Measurements from ENCODE around the gene CDC14A.

CDC14A gene

DNA sequence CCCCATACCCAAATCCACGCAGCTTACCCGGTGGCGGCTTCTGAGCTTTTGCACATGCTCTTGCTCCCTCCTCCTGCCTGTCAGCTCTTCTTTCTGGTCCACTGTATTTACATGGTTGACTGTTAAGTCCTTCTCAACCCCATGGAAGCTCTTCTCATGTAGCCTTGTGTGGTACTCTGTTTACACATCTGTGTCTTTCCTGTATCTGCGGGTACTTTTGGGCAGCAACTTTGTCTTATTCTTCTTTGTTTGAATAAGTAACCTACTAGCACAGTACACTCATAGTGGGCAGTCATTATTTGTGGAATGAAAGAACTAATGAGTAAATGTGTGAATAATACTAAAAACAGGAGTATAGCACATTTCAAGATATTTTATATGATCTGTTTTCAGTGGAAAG is 97.2 kb downstream of the CDC14A start:
- DNase-seq (ENCODE audit: low read depth): no peak

- DNase-seq (ENCODE audit: low read depth): no peak
These were observed 100.3 kb downstream of the CDC14A start for GRCh38 chr1:100452641-100453040.

GRCh38 chr1:100455478-100456072 is 103.3 kb downstream of the CDC14A start:
- no peak for DNase-seq (ENCODE audit: low read depth)

DNA sequence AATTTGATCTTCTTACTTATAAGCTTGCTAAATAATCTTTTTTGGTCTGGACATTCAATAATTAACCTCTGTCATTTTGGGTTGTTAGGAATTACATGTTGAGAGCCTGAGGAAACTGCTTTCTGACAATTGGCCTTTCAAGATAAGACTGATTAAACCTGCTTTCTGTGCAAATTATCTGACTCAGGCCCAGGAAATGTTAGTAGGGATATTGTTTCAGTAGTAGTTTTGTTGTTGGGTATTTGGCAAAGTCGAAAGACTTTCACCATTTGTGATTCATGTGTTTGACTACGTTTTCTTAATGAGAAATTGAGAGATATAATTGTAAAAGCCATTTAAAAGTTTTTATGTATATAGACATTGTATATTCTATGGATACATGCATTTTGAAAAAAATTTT is 104.6 kb downstream of the CDC14A start:
- no peak for DNase-seq (ENCODE audit: low read depth)

DNA sequence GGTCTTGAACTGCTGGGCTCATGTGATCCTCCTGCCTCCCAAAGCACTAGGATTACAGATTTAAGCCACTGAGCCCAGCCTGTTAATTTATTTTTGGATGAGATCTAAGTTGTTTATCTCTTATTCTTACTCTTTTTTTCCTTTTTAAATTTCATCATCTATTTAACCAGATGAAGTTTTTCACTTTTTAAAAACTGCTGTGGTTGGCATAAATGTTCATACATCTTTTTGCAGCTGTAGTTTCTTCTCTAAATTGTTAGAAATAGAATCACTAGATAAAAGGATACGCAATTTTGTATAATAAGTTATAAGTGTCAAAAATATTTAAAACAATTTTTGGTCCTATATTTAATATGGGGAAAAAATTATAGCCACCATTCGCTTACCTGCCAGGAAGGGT is 105.4 kb downstream of the CDC14A start:
- DNase-seq (ENCODE audit: low read depth): no peak

GRCh38 chr1:100458661-100459357 is 106.5 kb downstream of the CDC14A start:
- no peak for DNase-seq (ENCODE audit: low read depth)

GRCh38 chr1:100459358-100460114 is 107.2 kb downstream of the CDC14A start:
- DNase-seq (ENCODE audit: low read depth): peak; percentile 55

DNA sequence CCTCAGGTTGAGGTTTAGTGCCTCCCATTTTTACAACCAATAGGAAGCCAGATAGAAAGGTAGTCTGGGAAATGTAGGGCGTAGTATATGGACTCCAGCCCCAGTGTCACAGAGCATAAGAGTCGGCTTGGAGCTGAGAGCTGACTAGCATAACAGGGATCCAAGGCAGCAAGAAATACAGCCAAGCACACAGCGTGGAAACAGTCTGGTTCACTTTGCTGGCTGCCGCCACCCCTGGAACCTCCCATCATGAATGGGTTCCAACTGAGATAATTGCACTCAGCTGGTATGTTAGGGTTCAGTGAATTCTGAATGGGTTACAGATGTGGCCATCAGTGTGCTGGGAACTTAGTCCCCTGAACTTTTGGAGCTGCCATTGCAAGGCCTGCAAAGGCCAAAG is 108.9 kb downstream of the CDC14A start:
- no peak for DNase-seq (ENCODE audit: low read depth)

GRCh38 chr1:100462326-100463025 is 110.2 kb downstream of the CDC14A start:
- DNase-seq (ENCODE audit: low read depth): no peak

DNA sequence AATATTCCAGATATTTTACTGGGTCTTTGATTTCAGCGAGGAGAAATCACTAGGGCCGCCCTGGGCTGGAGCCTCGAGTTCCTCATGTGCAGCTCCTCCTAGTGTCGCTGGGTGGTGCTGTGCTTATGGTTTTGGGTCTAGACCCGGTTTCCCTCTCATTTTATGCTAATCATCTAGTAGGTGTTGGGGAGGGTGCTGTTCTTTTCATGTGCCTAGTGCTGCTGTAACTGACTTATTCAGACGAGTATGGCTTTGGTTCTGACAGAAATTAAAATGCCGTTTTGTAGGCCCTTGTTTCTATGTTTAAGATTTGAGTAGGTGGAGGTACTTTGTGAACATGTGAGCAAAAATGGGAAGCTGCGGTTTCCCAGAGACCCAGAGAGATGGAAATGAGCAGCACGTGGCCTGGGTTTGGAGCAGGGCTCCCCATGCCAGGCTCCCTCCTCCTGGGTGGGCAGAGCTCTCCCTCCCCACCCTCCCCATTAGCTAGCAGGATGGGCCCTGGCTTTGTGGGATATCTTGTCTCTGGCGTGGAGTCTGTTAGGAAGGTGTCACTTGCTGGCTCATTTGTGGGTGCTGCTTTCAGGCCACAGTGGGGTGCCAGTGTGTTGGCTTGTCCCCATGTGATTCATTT is 111.6 kb downstream of the CDC14A start:
- peak; percentile 38 for DNase-seq (ENCODE audit: low read depth)

DNA sequence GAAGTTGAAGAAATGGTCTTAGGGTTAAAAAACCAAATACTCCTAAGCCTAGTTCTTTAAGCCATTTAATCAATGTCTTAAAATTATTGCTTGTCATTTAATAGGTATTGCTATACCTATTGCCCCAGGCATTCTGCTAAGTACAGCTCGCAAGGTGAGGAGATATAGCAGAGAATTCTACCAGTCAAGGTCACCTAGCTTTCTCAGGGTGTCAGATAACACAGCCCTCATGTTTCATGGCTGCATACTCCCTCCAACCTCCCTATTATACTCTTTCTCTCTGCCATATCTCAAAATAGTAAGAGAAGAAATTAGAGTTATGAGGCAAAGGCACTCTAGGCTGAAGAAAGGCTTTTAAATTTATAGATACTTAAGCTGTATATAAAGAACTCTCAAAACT is 117.3 kb downstream of the CDC14A start:
- no peak for DNase-seq (ENCODE audit: low read depth)

GRCh38 chr1:100474834-100475233 is 122.5 kb downstream of the CDC14A start:
- DNase-seq (ENCODE audit: low read depth): no peak

- no peak for DNase-seq (ENCODE audit: low read depth)
These were observed 124.5 kb downstream of the CDC14A start for GRCh38 chr1:100476735-100477290.

DNA sequence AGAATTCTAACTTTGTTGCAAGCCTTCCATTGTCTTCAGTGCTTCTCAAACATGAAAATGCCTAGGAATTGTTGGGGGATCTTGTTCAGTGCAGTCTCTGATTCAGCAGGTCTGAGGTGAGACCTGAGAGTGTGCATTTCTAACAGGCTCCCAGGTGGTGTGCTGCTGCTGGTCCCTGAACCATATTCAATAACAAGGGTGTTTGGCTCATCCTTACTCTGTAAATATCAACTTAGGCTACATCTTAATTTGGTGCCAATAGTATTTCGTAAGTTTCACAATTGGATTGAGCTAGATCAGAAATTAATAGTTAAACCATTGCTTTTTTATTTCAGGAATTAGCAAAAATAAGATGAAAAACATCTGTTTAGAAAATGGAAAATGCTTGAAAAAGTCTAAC is 126.5 kb downstream of the CDC14A start:
- no peak for DNase-seq (ENCODE audit: low read depth)

DNA sequence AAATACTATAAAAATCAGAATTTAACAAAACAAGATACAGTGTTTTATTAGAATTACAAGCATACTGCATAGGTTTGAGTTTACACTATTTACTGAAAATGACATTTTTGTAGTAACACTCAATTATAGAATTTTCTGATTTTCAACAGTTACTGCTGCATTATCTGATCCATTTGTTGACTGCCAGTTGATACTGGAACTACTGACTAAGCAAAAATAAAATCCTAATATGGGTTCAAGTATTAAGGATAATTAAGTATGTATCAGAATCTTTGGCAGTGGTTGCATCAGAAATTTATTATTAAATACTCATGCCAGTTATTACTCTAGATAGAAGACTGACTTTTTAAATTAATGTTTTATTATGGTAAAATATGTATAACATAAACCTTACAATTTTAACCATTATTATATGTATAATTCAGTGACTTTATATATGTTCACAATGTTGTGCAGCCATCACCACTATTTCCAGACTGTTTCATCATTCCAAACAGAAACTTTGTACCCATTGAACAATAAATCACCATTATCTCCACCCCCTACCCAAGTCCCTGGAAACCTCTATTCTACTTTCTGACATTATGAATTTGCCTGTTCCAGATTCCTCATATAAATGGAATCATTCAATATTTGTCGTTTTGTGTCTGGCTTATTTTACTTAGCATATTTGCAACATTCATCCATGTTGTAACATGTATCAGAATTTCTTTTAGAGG is 127.5 kb downstream of the CDC14A start:
- no peak for DNase-seq (ENCODE audit: low read depth)

- DNase-seq (ENCODE audit: low read depth): no peak
These were observed 129.0 kb downstream of the CDC14A start for GRCh38 chr1:100481303-100481702.

GRCh38 chr1:100482167-100482566 is 129.9 kb downstream of the CDC14A start:
- no peak for DNase-seq (ENCODE audit: low read depth)

GRCh38 chr1:100482748-100483147 is 130.4 kb downstream of the CDC14A start:
- no peak for DNase-seq (ENCODE audit: low read depth)

DNA sequence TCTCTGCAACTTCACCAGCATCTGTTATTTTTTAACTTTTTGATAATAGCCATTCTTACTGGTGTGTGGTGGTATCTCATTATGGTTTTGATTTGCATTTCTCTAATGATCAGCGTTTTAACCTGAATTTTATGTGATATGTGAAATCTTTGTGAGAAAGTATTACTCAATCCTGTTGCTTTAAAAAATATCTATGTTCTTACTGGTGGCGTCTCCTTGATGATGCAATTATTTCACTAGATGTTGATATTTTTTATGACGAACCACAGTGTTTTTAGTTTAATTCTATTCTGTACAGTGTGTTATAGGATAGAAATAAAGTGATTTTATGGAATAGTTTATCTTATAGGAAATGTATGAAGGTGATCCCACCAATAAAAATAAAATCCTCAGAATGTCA is 130.9 kb downstream of the CDC14A start:
- DNase-seq (ENCODE audit: low read depth): no peak

GRCh38 chr1:100485855-100486258 is 133.6 kb downstream of the CDC14A start:
- DNase-seq (ENCODE audit: low read depth): no peak

DNA sequence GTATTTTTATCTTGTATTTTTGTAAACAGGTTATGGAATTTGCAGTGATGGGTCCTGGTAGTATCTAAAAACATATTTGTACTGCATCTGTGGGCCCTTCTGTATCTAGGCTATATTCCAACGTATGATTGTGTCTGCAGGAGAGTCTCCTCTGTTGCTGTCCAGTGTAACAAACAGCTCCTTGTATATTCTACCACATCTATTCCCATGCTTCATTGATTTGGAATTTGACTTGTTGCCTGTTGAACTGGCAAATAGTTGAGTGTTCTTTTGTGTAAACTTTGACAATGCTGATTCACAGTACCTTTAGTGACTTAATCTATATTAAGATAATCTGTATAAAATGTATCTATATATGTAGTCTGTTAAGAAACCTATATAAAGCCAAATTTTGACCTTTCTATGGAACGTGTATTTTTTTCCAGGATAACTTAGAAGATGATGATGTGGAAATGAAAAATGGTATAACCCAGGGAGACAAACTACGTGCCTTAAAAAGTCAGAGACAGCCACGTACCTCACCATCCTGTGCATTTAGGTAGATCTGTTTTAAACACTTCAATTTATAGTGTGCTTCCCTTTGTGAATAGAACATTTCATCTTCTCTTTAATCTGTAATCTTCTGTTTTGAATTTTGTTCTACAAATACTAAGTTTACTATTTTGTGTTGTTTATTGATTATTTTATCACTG is 142.2 kb downstream of the CDC14A start:
- no peak for DNase-seq (ENCODE audit: low read depth)

All from activated gamma-delta T cell treated with anti-CD3 and anti-CD28 coated beads, Interleukin-2, amount 50 U/mL, for 16 hours (primary cell).